Fibroblast of skin of left quadriceps (primary cell): ENCODE results near the gene ANKH.

Source experiments
- DNase-seq, 2 experiments: peaks; one replicate each; pipeline ENCODE4 v3.0.0-alpha.2; 2013; ENCODE audit warnings: low read depth in 2 of 2

ANKH gene

DNA sequence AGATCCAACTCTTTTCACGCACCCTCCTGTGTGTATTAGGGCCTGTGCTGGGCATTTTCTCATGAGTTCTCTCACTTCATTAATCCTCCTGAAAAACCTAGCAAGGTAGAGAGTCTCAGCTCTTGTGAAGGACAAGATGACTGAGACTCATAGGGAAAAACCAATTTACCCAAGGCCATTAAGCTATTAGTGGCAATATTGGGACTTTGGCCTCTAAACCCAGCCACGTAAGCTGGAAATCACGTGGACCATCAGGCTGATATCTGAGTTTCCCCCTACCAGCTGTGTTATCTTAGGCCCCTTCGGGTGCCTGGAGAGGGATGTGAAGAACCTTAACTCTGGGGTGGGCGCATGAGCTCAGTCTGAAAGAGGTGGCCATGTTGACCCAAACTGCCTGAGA lies 80.7 kb downstream of the ANKH start:
- DNase-seq, result no peak

GRCh38 chr5:14790220-14790619 lies 81.4 kb downstream of the ANKH start:
- DNase-seq, result no peak

DNA sequence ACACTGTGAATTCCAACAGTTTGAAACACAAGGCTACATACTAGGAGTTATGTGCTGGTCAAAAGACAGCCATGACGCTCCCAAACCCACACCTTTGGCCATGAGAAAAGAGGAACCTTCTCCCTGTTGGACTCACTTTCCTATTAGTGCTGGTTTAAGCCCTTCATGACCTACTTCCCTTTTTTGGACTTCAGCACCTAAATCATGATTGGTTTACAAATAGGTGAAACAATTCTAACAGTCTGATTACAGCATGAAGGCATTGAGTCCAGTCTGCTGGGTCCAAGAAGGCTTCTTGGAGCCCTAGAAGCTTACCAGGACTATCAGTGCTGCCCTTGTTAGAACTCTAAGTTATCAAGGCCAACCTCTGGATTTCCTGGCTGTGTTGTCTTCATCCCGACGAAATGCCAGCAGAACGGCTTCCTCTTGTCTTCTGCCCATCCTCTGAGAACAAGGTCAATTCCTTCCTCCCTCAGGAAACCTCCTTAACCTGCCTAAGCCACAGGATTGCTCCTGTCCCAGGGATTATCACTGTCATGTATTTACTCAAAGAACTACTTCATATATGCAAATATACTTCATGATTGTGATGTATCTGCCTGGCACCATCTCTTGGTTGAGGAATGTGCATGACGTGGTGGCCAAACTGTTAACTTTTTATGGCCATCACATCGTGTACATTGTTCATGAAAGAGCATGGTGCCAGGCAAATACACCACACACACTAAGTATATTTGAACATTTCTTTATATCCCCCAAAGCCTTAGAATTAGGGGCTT lies 83.6 kb downstream of the ANKH start:
- no peak for DNase-seq

- no peak for DNase-seq
Measured at GRCh38 chr5:14783691-14784090, 87.9 kb downstream of the ANKH start.

GRCh38 chr5:14782591-14782990 lies 89.0 kb downstream of the ANKH start:
- no peak for DNase-seq

DNA sequence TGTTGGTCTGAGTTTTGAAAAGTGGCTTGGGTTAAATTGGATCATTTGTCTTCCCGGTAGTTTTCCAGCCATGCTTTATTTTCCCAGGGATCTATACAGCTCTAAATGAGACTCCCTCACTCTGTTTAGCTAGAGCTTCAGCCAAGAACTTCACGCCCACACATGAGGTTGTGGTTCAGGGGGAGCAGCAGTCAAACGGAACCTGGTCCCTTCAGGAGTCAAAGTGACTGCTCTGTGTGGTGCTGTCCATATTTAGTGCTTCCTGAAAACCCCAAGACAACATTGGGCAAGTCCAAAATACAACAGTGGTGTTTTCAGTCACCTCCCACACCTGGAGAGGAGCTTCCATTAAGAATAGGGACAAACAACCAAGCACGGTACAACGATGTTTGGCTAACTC lies 90.5 kb downstream of the ANKH start:
- no peak for DNase-seq

GRCh38 chr5:14779975-14780374 lies 91.6 kb downstream of the ANKH start:
- DNase-seq, result no peak

GRCh38 chr5:14778792-14779070 lies 92.8 kb downstream of the ANKH start:
- no peak for DNase-seq

- DNase-seq, result no peak
Measured at GRCh38 chr5:14777932-14778791, 93.4 kb downstream of the ANKH start.

DNA sequence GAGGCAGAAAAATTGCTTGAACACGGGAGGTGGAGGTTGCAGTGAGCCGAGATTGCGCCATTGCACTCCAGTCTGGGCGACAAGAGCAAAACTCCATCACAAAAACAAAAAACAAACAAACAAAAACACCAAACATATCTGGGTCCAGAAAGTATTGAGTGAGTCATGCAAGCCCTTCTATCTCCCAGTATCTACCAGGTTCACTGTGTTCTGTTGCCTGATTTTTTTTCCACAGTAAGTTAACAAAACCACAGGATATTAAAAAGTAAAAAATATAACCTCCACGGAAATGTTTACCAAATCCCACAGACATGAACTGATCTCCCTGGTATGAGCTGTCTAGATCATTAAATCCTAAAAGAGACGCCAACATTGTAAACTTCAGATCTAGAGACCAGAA lies 94.4 kb downstream of the ANKH start:
- DNase-seq, result no peak

GRCh38 chr5:14776602-14777001 lies 95.0 kb downstream of the ANKH start:
- DNase-seq, result no peak

DNA sequence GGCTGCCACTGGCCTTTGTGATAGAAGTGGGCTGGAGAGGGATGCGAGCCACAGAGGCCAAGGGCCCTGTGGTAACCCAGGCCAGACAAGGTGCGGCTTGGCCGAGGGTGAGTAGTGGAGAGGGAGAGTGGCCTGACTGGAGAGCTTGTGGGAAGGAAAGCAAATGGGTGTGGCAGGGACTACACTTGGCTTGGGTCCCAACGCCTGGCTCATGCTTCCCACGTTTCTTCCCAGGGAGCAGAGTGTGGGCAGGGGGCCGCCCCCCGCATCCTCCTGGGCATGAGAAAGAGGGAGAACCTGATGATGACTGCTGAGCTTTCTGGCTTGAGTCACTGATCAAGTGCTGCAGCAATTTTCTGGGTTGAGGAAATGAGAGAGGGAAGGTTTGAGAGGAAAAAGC lies 95.7 kb downstream of the ANKH start:
- no peak for DNase-seq

- no peak for DNase-seq
Measured at GRCh38 chr5:14773588-14773987, 98.0 kb downstream of the ANKH start.

GRCh38 chr5:14771972-14772371 lies 99.6 kb downstream of the ANKH start:
- no peak for DNase-seq

GRCh38 chr5:14771189-14771588 lies 100.4 kb downstream of the ANKH start:
- DNase-seq, result no peak

DNA sequence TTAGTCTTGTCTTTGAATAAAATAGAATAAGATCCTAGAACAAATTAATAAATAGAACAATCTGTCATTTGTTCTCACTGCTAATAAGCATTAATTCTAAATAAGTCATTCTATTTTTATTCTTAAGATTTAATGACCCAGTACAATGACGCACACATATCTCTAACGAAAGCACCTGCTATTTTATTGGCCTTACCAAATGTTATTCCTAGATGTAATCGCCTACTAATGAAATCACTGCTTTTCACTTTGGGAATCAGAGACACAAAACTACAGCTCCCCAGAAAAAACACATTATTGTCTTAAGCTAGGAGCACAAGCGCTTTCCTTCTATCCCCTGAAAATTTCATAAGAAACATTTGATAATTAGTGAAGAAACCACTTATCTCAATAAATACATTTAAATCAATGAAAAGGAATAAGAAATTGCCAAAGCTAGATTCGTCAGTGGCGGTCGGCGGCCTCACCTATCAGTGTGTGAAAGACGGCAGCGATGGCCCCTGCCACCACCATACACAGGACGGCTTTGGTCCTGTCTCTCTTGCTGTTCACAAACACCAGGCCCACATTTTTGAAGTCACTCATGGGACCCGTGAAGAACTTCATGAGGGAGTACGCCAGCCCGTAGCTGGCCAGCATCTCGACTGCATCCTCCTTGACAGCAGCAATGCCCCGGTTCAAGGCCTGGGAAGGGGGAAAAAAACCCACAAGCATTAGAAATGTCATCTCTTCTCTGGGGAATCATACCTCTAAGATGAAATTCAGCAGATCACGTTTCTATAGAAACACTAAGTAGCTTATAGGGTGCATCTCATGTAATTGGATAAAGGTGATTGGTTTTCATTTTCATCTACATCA lies 102.8 kb downstream of the ANKH start:
- no peak for DNase-seq

DNA sequence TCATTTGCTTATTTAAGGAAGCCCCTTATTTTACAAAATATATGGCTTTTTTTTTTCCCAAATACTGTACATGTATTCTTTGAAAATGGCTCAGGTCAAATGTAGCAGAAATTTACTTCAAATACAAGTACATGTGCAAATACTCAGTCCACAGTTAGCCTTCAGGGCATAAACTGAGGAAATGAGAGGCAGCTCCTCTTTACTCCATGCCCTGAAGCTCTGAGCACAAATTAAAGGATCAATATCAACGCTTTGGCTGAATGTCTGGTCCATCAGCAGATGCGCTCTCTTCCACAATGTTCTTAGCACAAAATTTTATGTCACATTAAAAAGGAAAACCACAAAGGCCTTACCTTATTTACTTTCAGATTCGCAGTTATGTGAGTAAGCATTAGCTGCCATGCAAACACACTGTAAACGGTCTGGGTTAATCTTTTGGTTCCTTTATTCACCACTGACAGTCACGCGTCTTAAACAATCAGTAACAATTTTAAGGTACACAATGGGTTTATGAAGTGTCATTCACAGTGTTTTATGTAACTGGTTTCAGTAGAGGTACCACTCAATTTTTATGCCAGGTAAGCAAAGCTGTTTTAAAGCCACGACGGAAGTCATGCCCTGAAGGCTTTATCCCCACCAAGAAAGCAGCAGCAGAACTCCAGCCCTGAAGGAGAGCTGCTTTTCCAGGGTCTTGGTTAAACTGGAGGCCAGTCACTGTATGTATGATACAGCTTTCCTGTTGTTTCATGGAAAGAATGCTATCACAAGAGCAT lies 103.7 kb downstream of the ANKH start:
- DNase-seq, result no peak

DNA sequence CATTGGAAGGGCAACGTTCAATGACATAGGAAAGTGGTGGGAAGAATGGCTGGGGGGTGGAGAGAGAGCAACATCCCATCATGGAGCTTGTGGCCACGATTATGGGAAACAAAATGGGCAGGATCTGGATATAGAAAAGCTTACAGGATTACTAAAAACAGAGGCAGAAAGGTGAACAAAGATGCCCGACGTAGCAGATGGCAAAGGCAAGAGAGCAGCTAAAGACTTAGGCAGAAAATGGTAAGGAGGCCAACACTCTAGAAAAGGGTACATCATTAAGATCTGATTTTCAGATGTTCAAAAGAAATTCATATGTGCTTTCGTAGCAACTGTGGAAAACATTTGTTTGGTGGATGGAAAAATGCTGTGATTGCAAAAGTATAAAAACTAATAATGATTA lies 104.5 kb downstream of the ANKH start:
- no peak for DNase-seq

DNA sequence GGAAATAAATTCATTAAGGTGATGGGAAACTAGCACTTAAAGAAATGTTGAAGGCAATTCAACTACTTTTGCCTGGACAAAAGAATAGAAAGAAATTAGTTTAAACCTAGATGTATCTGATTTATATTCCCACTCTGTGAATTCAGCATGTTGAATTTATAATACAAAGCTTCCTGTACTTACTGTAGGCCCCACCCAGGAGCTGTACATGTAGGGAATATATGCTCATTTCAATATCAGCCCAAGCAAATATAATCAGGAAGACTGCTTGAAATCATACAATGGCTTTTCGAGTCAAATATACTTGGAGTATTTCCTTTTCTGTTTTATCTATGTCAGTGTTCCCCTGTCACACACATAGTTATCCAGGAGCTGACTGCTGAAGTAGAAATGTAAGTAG lies 105.0 kb downstream of the ANKH start:
- DNase-seq, result no peak

DNA sequence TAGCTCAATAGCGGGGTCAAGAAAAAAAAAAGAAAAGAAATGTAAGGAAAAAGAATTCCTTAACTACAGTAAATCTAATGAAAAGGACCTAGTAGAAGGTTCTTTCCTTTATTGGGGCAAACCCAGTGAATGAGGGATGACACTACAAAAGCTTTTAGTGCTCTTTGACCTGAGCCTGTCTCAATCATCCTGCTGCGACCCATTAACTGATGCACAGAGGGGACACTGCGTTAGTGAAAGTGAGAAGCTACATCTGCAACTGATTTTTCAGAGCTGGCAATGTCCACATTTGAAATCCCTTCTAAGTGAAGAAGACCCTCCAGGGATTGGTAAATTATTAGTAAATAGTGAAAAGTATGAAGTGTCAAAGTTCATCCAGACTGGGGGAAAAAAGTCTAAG lies 106.0 kb downstream of the ANKH start:
- no peak for DNase-seq

GRCh38 chr5:14762549-14763216 lies 108.9 kb downstream of the ANKH start:
- no peak for DNase-seq
